ENCODE results near the gene DAB2IP. TPM values are rescaled to one million over a fixed set of nuclear protein-coding genes. Genes with fewer than 3 reads are reported as not detected.

Gene DAB2IP
- total RNA-seq, 2 experiments from 2014 or later = 0.06 TPM; not detected in 1

DNA sequence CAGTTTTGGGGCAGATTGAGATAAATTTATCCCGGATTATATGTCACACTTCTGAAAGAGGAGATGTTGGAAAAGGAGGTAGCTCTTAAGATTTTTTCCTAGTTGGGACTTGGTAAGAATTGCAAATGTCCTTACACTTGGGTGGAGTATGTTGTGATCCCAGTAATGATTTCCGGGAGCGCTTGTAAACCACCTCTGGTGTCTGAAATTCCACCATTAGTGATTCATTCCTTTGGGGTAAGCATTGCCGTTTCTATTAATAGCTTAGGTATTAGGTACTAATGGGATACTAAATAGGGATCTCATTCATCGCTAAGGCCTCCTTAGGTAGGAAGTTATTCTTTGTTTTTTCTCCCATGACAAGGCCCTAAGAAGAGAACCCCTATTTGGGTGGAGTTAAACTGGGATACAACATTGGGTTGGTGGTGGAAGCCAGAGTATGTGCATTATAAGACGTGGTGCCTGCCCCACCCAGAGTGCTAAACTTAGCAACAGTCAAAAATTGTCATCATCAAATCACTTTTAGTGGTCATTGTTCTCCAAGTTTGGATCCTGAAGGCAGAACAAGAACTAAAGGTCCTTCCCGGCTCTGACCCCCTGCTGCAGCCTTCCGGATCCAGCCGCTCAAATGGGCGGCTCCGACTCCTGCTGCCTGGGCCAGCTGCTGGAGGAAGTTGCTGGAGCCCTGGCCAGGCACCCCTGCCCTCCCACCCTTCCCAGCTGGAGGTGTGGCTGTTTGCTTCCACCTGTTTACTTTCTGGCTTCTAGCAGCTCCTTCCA, 31.7 kb upstream of the DAB2IP start:
- Histone ChIP-seq H3K27ac (ENCODE audit: low read depth in 1 of 2, low read length in 2 of 2) (no peak overlapping the region), H3K9me3 (ENCODE audit: control insufficient read depth in 1 of 2, insufficient read depth in 1 of 2, low read length in 2 of 2) (peaks cover 0 to 4% of the 10 kb centered on the region in 2 experiments), H3K36me3 (ENCODE audit: insufficient read depth, low read length) (no peaks in the 10 kb centered on the region), H3K4me3 (ENCODE audit: low read length) (no peak overlapping the region), H3K27me3 (ENCODE audit: control insufficient read depth in 1 of 2, insufficient read depth in 2 of 2, low read length in 2 of 2) (no peaks in the 10 kb centered on the region), H3K4me1 (ENCODE audit: insufficient read depth, low read length) (no peaks in the 10 kb centered on the region)
- Mint-ChIP-seq H3K4me3 (no peak overlapping the region), H3K27ac (no peak overlapping the region), H3K4me1 (ENCODE audit: low read depth) (no peaks in the 10 kb centered on the region), H3K9me3 (no peaks in the 10 kb centered on the region), H3K27me3 (peaks cover 17% of the 10 kb centered on the region), H3K36me3 (ENCODE audit: low read depth) (no peaks in the 10 kb centered on the region)
- DNase-seq (no peak), ATAC-seq (ENCODE audit: poor library complexity) (no peak)
- ChIA-PET CTCF (no interaction called here), POLR2A (no interaction called here)
- intact Hi-C loops (cut with DNase I, micrococcal nuclease) = no loop called here
- TF ChIP-seq, protein P1, sequence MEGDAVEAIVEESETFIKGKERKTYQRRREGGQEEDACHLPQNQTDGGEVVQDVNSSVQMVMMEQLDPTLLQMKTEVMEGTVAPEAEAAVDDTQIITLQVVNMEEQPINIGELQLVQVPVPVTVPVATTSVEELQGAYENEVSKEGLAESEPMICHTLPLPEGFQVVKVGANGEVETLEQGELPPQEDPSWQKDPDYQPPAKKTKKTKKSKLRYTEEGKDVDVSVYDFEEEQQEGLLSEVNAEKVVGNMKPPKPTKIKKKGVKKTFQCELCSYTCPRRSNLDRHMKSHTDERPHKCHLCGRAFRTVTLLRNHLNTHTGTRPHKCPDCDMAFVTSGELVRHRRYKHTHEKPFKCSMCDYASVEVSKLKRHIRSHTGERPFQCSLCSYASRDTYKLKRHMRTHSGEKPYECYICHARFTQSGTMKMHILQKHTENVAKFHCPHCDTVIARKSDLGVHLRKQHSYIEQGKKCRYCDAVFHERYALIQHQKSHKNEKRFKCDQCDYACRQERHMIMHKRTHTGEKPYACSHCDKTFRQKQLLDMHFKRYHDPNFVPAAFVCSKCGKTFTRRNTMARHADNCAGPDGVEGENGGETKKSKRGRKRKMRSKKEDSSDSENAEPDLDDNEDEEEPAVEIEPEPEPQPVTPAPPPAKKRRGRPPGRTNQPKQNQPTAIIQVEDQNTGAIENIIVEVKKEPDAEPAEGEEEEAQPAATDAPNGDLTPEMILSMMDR (IDR thresholded peaks at IDR 0.05) = no peak

- TF ChIP-seq, protein P1 (IDR thresholded peaks at IDR 0.05) = no peak
- Mint-ChIP-seq H3K27ac (no peak overlapping the region), H3K4me3 (no peak overlapping the region), H3K9me3 (no peaks in the 10 kb centered on the region), H3K36me3 (ENCODE audit: low read depth) (no peaks in the 10 kb centered on the region), H3K4me1 (ENCODE audit: low read depth) (no peaks in the 10 kb centered on the region), H3K27me3 (peaks cover 13% of the 10 kb centered on the region)
- Histone ChIP-seq H3K4me1 (ENCODE audit: insufficient read depth, low read length) (no peaks in the 10 kb centered on the region), H3K4me3 (ENCODE audit: low read length) (no peak overlapping the region), H3K9me3 (ENCODE audit: control insufficient read depth in 1 of 2, insufficient read depth in 1 of 2, low read length in 2 of 2) (peaks cover 0 to 4% of the 10 kb centered on the region in 2 experiments), H3K36me3 (ENCODE audit: insufficient read depth, low read length) (no peaks in the 10 kb centered on the region), H3K27ac (ENCODE audit: low read depth in 1 of 2, low read length in 2 of 2) (no peak overlapping the region), H3K27me3 (ENCODE audit: control insufficient read depth in 1 of 2, insufficient read depth in 2 of 2, low read length in 2 of 2) (no peaks in the 10 kb centered on the region)
- ATAC-seq (ENCODE audit: poor library complexity) (no peak), DNase-seq (no peak)
- ChIA-PET POLR2A (no interaction called here), CTCF (no interaction called here)
- intact Hi-C loops (cut with DNase I, micrococcal nuclease) = no loop called here
Observed at GRCh38 chr9:121620325-121620673, 31.1 kb upstream of the DAB2IP start.

DNA sequence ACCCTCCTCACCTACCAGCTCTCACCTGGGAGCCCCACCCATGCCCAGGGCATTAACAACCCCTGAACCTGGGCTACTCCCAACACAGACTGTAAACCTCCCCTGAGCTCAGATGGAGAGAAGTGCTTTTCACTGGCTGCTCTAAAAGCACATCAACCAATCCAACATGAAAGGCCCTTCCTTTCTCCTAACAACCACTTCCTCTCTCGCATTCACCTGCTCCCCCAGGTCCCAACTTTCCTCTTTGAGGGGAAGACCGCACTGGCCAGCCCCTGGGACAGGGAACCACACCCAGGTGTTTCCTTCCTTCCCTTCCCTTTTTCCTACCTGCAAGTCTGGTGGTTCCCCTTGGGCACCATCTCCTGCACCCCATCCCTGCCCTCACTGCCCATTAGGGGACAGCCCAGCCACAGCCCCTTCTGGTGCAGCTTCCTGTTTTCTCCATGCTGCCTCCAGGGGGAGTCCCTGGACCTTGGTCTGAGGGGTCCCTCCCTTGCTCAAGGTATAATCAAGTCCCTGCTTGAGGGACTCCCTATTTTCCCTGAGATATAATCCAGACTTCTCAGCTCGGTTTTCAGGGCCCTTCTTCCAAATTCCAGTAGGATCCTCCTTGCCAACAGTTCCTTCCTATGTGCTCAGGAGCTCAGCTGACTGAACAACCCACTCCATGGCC, 30.5 kb upstream of the DAB2IP start:
- H3K9me3 Mint-ChIP-seq = no peaks in the 10 kb centered on the region
- POLR2A ChIA-PET = no interaction called here
- H3K36me3 ChIP-seq (ENCODE audit: insufficient read depth, low read length) = no peaks in the 10 kb centered on the region

More for the DNA sequence above, 30.5 kb upstream of the DAB2IP start:
- no peak for DNase-seq
- CTCF ChIA-PET = no interaction called here
- no peaks in the 10 kb centered on the region for H3K4me1 ChIP-seq (ENCODE audit: insufficient read depth, low read length)
- no peak overlapping the region for H3K4me3 Mint-ChIP-seq
- no peak overlapping the region for H3K27ac ChIP-seq (ENCODE audit: low read depth in 1 of 2, low read length in 2 of 2)
- no peaks in the 10 kb centered on the region for H3K4me1 Mint-ChIP-seq (ENCODE audit: low read depth)
- H3K27ac Mint-ChIP-seq = no peak overlapping the region
- H3K4me3 ChIP-seq (ENCODE audit: low read length) = no peak overlapping the region
- intact Hi-C loops (cut with DNase I, micrococcal nuclease) = no loop called here
- H3K36me3 Mint-ChIP-seq (ENCODE audit: low read depth) = no peaks in the 10 kb centered on the region
- TF ChIP-seq, protein P1 (IDR thresholded peaks at IDR 0.05) = no peak
- H3K27me3 ChIP-seq (ENCODE audit: control insufficient read depth in 1 of 2, insufficient read depth in 2 of 2, low read length in 2 of 2) = no peaks in the 10 kb centered on the region
- no peak for ATAC-seq (ENCODE audit: poor library complexity)
- H3K9me3 ChIP-seq (ENCODE audit: control insufficient read depth in 1 of 2, insufficient read depth in 1 of 2, low read length in 2 of 2) = peaks cover 0 to 4% of the 10 kb centered on the region in 2 experiments
- H3K27me3 Mint-ChIP-seq = peaks cover 9% of the 10 kb centered on the region

All from CD4-positive, alpha-beta T cell (primary cell).